HEK293 (cell line): ENCODE data around the gene MARCO.

Source experiments
- CTCF ChIA-PET: fragments of 350-600 bp; formaldehyde crosslinking; extraction: SDS; loops from one replicate; lab custom pipeline; 2021; ENCODE audit warnings: antibody characterized with exemption; lab: Yijun Ruan, JAX
- POLR2A ChIA-PET: fragments of 300-600 bp; formaldehyde crosslinking; extraction: SDS; loops from one replicate; lab custom pipeline; 2020; ENCODE audit warnings: antibody characterized with exemption, inconsistent platforms; lab: Yijun Ruan, JAX
- H3K27ac ChIP-seq: fragments of 200-500 bp; sonication (Bioruptor generic); 2 replicates; pipeline ENCODE4 v1.5.1; 2014; ENCODE audit warnings: low read depth, low read length, control low read depth, inconsistent platforms; ENCODE audit errors: extremely low read depth
- H3K36me3 ChIP-seq, 2 experiments: fragments of 200-500 bp in 1 of 2; sonication (Bioruptor generic) in 1 of 2; 1 replicate in 1 of 2; 2 replicates in 1 of 2; pipeline ENCODE4 v1.5.1; 2014 to 2017; ENCODE audit warnings: inconsistent platforms in 2 of 2, low read length in 2 of 2; ENCODE audit not compliant: control insufficient read depth in 2 of 2, insufficient read depth in 1 of 2
- H3K4me1 ChIP-seq: fragments of 200-500 bp; sonication (Bioruptor generic); 2 replicates; pipeline ENCODE4 v1.5.1; 2014; ENCODE audit warnings: mild to moderate bottlenecking, low read length, inconsistent platforms; ENCODE audit not compliant: control insufficient read depth, insufficient read depth
- H3K4me3 ChIP-seq: 2 replicates; pipeline ENCODE4 v1.5.1; 2011; ENCODE audit warnings: low read depth, mild to moderate bottlenecking, control low read depth, low read length, moderate library complexity
- H3K9me3 ChIP-seq: fragments of 200-500 bp; sonication (Bioruptor generic); 2 replicates; pipeline ENCODE4 v1.5.1; 2014; ENCODE audit warnings: low read depth, low read length, inconsistent platforms; ENCODE audit not compliant: control insufficient read depth, insufficient read depth
- BCL11B ChIP-seq: fragments of 450-650 bp; formaldehyde crosslinking; IDR thresholded peaks from 2 replicates; pipeline ENCODE4 v1.5.1; 2016; ENCODE audit warnings: low read depth, missing biosample characterization, missing genetic modification characterization
- KLF10 ChIP-seq: fragments of 450-650 bp; IDR thresholded peaks from 2 replicates; pipeline ENCODE4 v1.5.1; 2018; ENCODE audit warnings: missing biosample characterization, mild to moderate bottlenecking, missing genetic modification characterization
- KLF16 ChIP-seq: fragments of 450-650 bp; formaldehyde crosslinking; IDR thresholded peaks from 2 replicates; pipeline ENCODE4 v1.5.1; 2017; ENCODE audit warnings: missing biosample characterization, missing genetic modification characterization
- PRDM4 ChIP-seq: fragments of 450-650 bp; formaldehyde crosslinking; IDR thresholded peaks from 2 replicates; pipeline ENCODE4 v1.5.1; 2017; ENCODE audit warnings: missing biosample characterization, missing genetic modification characterization
- REPIN1 ChIP-seq: fragments of 450-650 bp; formaldehyde crosslinking; IDR thresholded peaks from 2 replicates; pipeline ENCODE4 v1.5.1; 2017; ENCODE audit warnings: missing biosample characterization, missing genetic modification characterization, low read depth
- SCRT2 ChIP-seq: fragments of 450-650 bp; formaldehyde crosslinking; IDR thresholded peaks from 2 replicates; pipeline ENCODE4 v1.5.1; 2016; ENCODE audit warnings: missing biosample characterization, missing genetic modification characterization
- ZBTB11 ChIP-seq: fragments of 450-650 bp; formaldehyde crosslinking; conservative IDR thresholded peaks from 2 replicates; pipeline ENCODE4 v1.5.1; 2016; ENCODE audit warnings: low read depth, missing biosample characterization, missing genetic modification characterization
- ZFP37 ChIP-seq: fragments of 450-650 bp; formaldehyde crosslinking; IDR thresholded peaks from 2 replicates; pipeline ENCODE4 v1.5.1; 2016; ENCODE audit warnings: missing biosample characterization, missing genetic modification characterization
- ZNF146 ChIP-seq: fragments of 450-650 bp; formaldehyde crosslinking; IDR thresholded peaks from 2 replicates; pipeline ENCODE4 v1.5.1; 2016; ENCODE audit warnings: missing biosample characterization, missing genetic modification characterization
- ZNF335 ChIP-seq: fragments of 450-650 bp; formaldehyde crosslinking; conservative IDR thresholded peaks from 2 replicates; pipeline ENCODE4 v1.5.1; 2016; ENCODE audit warnings: missing biosample characterization, missing genetic modification characterization
- ZNF350 ChIP-seq: fragments of 450-650 bp; formaldehyde crosslinking; IDR thresholded peaks from 2 replicates; pipeline ENCODE4 v1.5.0; 2017; ENCODE audit warnings: missing biosample characterization, mild to moderate bottlenecking, missing genetic modification characterization
- ZNF394 ChIP-seq: fragments of 450-650 bp; formaldehyde crosslinking; IDR thresholded peaks from 2 replicates; pipeline ENCODE4 v1.5.1; 2016; ENCODE audit warnings: missing biosample characterization, missing genetic modification characterization, mild to moderate bottlenecking, moderate library complexity, borderline replicate concordance
- ZNF398 ChIP-seq: fragments of 450-650 bp; formaldehyde crosslinking; IDR thresholded peaks from 2 replicates; pipeline ENCODE4 v1.5.1; 2017; ENCODE audit warnings: missing biosample characterization, missing genetic modification characterization
- ZNF510 ChIP-seq: fragments of 450-650 bp; formaldehyde crosslinking; IDR thresholded peaks from 2 replicates; pipeline ENCODE4 v1.5.1; 2018; ENCODE audit warnings: mild to moderate bottlenecking, missing genetic modification characterization, missing biosample characterization; ENCODE audit not compliant: insufficient replicate concordance
- ZNF514 ChIP-seq: fragments of 450-650 bp; formaldehyde crosslinking; IDR thresholded peaks from 2 replicates; pipeline ENCODE4 v1.5.1; 2016; ENCODE audit warnings: missing biosample characterization, missing genetic modification characterization
- ZNF596 ChIP-seq: fragments of 450-650 bp; IDR thresholded peaks from 2 replicates; pipeline ENCODE4 v1.5.0; 2018; ENCODE audit warnings: missing biosample characterization, mild to moderate bottlenecking, missing genetic modification characterization, moderate library complexity
- ZNF624 ChIP-seq: fragments of 450-650 bp; formaldehyde crosslinking; IDR thresholded peaks from 2 replicates; pipeline ENCODE4 v1.5.1; 2017; ENCODE audit warnings: missing biosample characterization, missing genetic modification characterization
- ZNF664 ChIP-seq: fragments of 450-650 bp; formaldehyde crosslinking; IDR thresholded peaks from 2 replicates; pipeline ENCODE4 v1.5.1; 2016; ENCODE audit warnings: missing biosample characterization, missing genetic modification characterization
- ZNF670 ChIP-seq: fragments of 450-650 bp; formaldehyde crosslinking; IDR thresholded peaks from 2 replicates; pipeline ENCODE4 v1.5.1; 2016; ENCODE audit warnings: missing biosample characterization, missing genetic modification characterization, low read depth
- ZNF747 ChIP-seq: fragments of 450-650 bp; formaldehyde crosslinking; IDR thresholded peaks from 2 replicates; pipeline ENCODE4 v1.5.1; 2016; ENCODE audit warnings: missing biosample characterization, missing genetic modification characterization
- ZSCAN30 ChIP-seq: fragments of 450-650 bp; IDR thresholded peaks from 2 replicates; pipeline ENCODE4 v1.5.1; 2018; ENCODE audit warnings: missing biosample characterization, mild to moderate bottlenecking, missing genetic modification characterization, moderate library complexity
- ZXDB ChIP-seq: fragments of 450-650 bp; formaldehyde crosslinking; IDR thresholded peaks from 2 replicates; pipeline ENCODE4 v1.5.1; 2016; ENCODE audit warnings: missing biosample characterization, missing genetic modification characterization
- TF ChIP-seq, protein P1 (sequence below): fragments of 450-650 bp; formaldehyde crosslinking; IDR thresholded peaks from 2 replicates; pipeline ENCODE4 v1.5.1; 2017; ENCODE audit warnings: missing biosample characterization, missing genetic modification characterization
- TF ChIP-seq, protein P2 (sequence below): IDR thresholded peaks from 2 replicates; pipeline ENCODE4 v1.6.1; 2011; ENCODE audit warnings: mild to moderate bottlenecking, low read depth, low read length, borderline replicate concordance

MARCO gene

GRCh38 chr2:119019521-119019920, 77.5 kb downstream of the MARCO start:
- ChIA-PET POLR2A (no interaction called here), CTCF (no interaction called here)
- TF ChIP-seq KLF16 (no peak), KLF10 (no peak), ZXDB (no peak), ZSCAN30 (tag by site-specific recombination) (no peak), ZNF146 (tag by site-specific recombination) (no peak), ZNF514 (no peak)
- TF ChIP-seq, protein P1, sequence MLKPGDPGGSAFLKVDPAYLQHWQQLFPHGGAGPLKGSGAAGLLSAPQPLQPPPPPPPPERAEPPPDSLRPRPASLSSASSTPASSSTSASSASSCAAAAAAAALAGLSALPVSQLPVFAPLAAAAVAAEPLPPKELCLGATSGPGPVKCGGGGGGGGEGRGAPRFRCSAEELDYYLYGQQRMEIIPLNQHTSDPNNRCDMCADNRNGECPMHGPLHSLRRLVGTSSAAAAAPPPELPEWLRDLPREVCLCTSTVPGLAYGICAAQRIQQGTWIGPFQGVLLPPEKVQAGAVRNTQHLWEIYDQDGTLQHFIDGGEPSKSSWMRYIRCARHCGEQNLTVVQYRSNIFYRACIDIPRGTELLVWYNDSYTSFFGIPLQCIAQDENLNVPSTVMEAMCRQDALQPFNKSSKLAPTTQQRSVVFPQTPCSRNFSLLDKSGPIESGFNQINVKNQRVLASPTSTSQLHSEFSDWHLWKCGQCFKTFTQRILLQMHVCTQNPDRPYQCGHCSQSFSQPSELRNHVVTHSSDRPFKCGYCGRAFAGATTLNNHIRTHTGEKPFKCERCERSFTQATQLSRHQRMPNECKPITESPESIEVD (tag by site-specific recombination) = no peak
- no peaks in the 10 kb centered on the region for H3K4me1 ChIP-seq
- H3K36me3 ChIP-seq = no peaks in the 10 kb centered on the region
- H3K4me3 ChIP-seq = no peak overlapping the region
- H3K9me3 ChIP-seq = no peaks in the 10 kb centered on the region
- no peak overlapping the region for H3K27ac ChIP-seq

GRCh38 chr2:119022678-119023077, 80.7 kb downstream of the MARCO start:
- Histone ChIP-seq H3K4me3 (no peak overlapping the region), H3K27ac (no peak overlapping the region), H3K36me3 (no peaks in the 10 kb centered on the region), H3K4me1 (no peaks in the 10 kb centered on the region), H3K9me3 (no peaks in the 10 kb centered on the region)
- CTCF ChIA-PET = interaction anchor here (0.7 kb wide), 1 partner anchor 122 kb away, joined by 3 read pairs; no protein-coding TSS in a partner anchor
- POLR2A ChIA-PET = no interaction called here
- TF ChIP-seq ZNF350 (tag by site-specific recombination) (no peak), ZNF335 (no peak), BCL11B (tag by site-specific recombination) (no peak), SCRT2 (tag by site-specific recombination) (no peak), ZNF664 (tag by site-specific recombination) (no peak), ZBTB11 (tag by site-specific recombination) (no peak), REPIN1 (tag by site-specific recombination) (no peak), ZNF394 (no peak), ZNF624 (tag by site-specific recombination) (no peak), ZNF747 (tag by site-specific recombination) (no peak), ZNF510 (no peak)

DNA sequence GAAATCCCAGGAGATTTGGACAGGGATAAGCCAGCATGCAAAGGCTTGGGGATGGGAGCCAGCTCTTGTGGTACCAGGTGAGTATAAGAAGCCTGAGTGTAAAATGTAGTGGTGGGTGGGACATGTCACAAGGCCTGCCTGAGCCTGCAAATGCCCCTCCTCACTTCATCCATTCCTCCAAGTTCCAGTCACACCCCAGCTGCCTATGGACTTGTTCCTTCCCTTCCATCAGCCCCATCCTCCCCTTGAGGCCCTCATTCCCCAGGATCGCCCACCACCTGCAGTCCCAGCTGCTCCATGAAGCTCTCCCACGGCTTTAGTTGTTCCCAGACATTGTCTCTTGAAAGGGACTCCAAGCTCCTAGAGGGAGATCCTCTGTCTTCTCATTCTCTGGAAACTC, 81.5 kb downstream of the MARCO start:
- no peaks in the 10 kb centered on the region for H3K4me1 ChIP-seq
- ChIA-PET CTCF (interaction anchor here (0.6 kb wide), 1 partner anchor 463 kb away, joined by 3 read pairs; no protein-coding TSS in a partner anchor), POLR2A (no interaction called here)
- no peak overlapping the region for H3K4me3 ChIP-seq
- H3K27ac ChIP-seq = no peak overlapping the region
- H3K9me3 ChIP-seq = no peaks in the 10 kb centered on the region
- no peaks in the 10 kb centered on the region for H3K36me3 ChIP-seq
- TF ChIP-seq ZFP37 (tag by site-specific recombination) = no peak
- TF ChIP-seq ZNF596 (tag by site-specific recombination) = no peak
- TF ChIP-seq, protein P2, sequence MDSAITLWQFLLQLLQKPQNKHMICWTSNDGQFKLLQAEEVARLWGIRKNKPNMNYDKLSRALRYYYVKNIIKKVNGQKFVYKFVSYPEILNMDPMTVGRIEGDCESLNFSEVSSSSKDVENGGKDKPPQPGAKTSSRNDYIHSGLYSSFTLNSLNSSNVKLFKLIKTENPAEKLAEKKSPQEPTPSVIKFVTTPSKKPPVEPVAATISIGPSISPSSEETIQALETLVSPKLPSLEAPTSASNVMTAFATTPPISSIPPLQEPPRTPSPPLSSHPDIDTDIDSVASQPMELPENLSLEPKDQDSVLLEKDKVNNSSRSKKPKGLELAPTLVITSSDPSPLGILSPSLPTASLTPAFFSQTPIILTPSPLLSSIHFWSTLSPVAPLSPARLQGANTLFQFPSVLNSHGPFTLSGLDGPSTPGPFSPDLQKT = no peak
- no peak for TF ChIP-seq PRDM4
- no peak for TF ChIP-seq ZNF146 (tag by site-specific recombination)
- no peak for TF ChIP-seq ZNF398 (tag by site-specific recombination)
- no peak for TF ChIP-seq ZNF670 (tag by site-specific recombination)
